GM23248 (cell line): ENCODE results near the gene CSF2. TPM values are rescaled to one million over a fixed set of nuclear protein-coding genes. Genes with fewer than 3 reads are reported as not detected.
A peak's percentile ranks its signal among the peaks of the same experiment; 100 is the strongest.

Source experiments
- DNase-seq: peaks from one replicate; pipeline ENCODE4 v3.0.0-alpha.2; 2015
- H2AFZ ChIP-seq: fragments of 200-600 bp; sonication (generic); 2 replicates; pipeline ENCODE4 v1.6.1; 2016; ENCODE audit warnings: antibody characterized with exemption
- H3F3A ChIP-seq: fragments of 200-600 bp; sonication (generic); 2 replicates; pipeline ENCODE4 v1.6.1; 2016; ENCODE audit warnings: mild to moderate bottlenecking, antibody characterized with exemption, mixed run types; ENCODE audit not compliant: insufficient read depth
- H3K27ac ChIP-seq: fragments of 200-600 bp; sonication (generic); 2 replicates; pipeline ENCODE4 v1.5.1; 2016; ENCODE audit warnings: mild to moderate bottlenecking
- H3K27me3 ChIP-seq: fragments of 200-600 bp; sonication (generic); replicated peaks from 2 replicates; pipeline ENCODE4 v1.6.1; 2016; ENCODE audit warnings: mild to moderate bottlenecking; ENCODE audit not compliant: insufficient read depth
- H3K36me3 ChIP-seq: fragments of 200-600 bp; sonication (generic); 2 replicates; pipeline ENCODE4 v1.6.1; 2016; ENCODE audit warnings: low read depth, mild to moderate bottlenecking
- H3K4me1 ChIP-seq: fragments of 200-600 bp; sonication (generic); 2 replicates; pipeline ENCODE4 v1.6.1; 2016; ENCODE audit warnings: mild to moderate bottlenecking; ENCODE audit not compliant: insufficient read depth
- H3K4me2 ChIP-seq: fragments of 200-600 bp; sonication (generic); one replicate; pipeline ENCODE4 v1.6.1; 2016; ENCODE audit warnings: mild to moderate bottlenecking; ENCODE audit not compliant: unreplicated experiment
- H3K4me3 ChIP-seq: fragments of 200-600 bp; sonication (generic); 2 replicates; pipeline ENCODE4 v1.5.1; 2016; ENCODE audit warnings: mild to moderate bottlenecking
- H3K79me2 ChIP-seq: fragments of 200-600 bp; sonication (generic); 2 replicates; pipeline ENCODE4 v1.6.1; 2016; ENCODE audit warnings: mild to moderate bottlenecking; ENCODE audit not compliant: insufficient read depth
- H3K9ac ChIP-seq: fragments of 200-600 bp; sonication (generic); 2 replicates; pipeline ENCODE4 v1.6.1; 2016; ENCODE audit warnings: mild to moderate bottlenecking
- H3K9me2 ChIP-seq: fragments of 200-600 bp; sonication (generic); 2 replicates; pipeline ENCODE4 v1.6.1; 2016; ENCODE audit warnings: mixed run types, mild to moderate bottlenecking, moderate library complexity; ENCODE audit not compliant: insufficient read depth
- H3K9me3 ChIP-seq: fragments of 200-600 bp; sonication (generic); one replicate; pipeline ENCODE4 v1.6.1; 2017; ENCODE audit warnings: low read depth
- H4K20me1 ChIP-seq: fragments of 200-600 bp; sonication (generic); 2 replicates; pipeline ENCODE4 v1.6.0; 2016; ENCODE audit not compliant: insufficient read depth
- EZH2 ChIP-seq: fragments of 200-600 bp; sonication (generic); IDR thresholded peaks from 2 replicates; pipeline ENCODE4 v1.6.1; 2018; ENCODE audit warnings: antibody characterized with exemption, mild to moderate bottlenecking; ENCODE audit not compliant: insufficient read depth, poor library complexity, severe bottlenecking
- EZH2phosphoT487 ChIP-seq: fragments of 200-600 bp; sonication (generic); IDR thresholded peaks from 2 replicates; pipeline ENCODE4 v1.6.1; 2018; ENCODE audit warnings: antibody characterized with exemption, moderate library complexity, mild to moderate bottlenecking, low read depth; ENCODE audit not compliant: insufficient read depth
- WGBS, 2 experiments: methylation state at CpG; one replicate each; pipeline ENCODE4 v1.1.6; 2015 to 2017; ENCODE audit warnings: low lambda C conversion rate in 2 of 2, low coverage in 1 of 2; ENCODE audit errors: missing lambda C conversion rate in 2 of 2; 5-methylcytosine and 5-hydroxymethylcytosine counted together
- in situ Hi-C: fragments of 300-500 bp; cut with MboI; formaldehyde crosslinking; loops from 2 replicates; pipeline ENCODE4 v1.15.0; 2020
- polyA plus RNA-seq: library from polyadenylated mRNA; unstranded; fragments of >200 nt; fragmentation: Nextera tagmentation; extraction: Ambion mirVana; gene quantifications from 2 replicates; pipeline ENCODE4 v1.2.1, GENCODE V29; 2016
- total RNA-seq: library from RNA; depleted of rRNA; stranded (reverse); fragments of >200 nt; shearing (Covaris generic); gene quantifications from 2 replicates; pipeline ENCODE4 v1.2.3, GENCODE V29; 2014

Gene CSF2
- total and polyA plus RNA-seq, 2 experiments from 2014 or later: not detected

- Histone ChIP-seq H3K79me2 (no peaks in the 10 kb centered on the region), H3F3A (no peaks in the 10 kb centered on the region), H3K27ac (no peak overlapping the region), H3K27me3 (no peaks in the 10 kb centered on the region), H3K9me2 (no peaks in the 10 kb centered on the region), H3K4me2 (no peak overlapping the region), H3K4me3 (no peak overlapping the region), H2AFZ (no peak overlapping the region), H4K20me1 (no peaks in the 10 kb centered on the region), H3K9me3 (no peaks in the 10 kb centered on the region), H3K9ac (no peak overlapping the region), H3K4me1 (peaks cover 18% of the 10 kb centered on the region), H3K36me3 (no peaks in the 10 kb centered on the region)
- in situ Hi-C loops: no loop called here
- 90 to 93% methylated on average over 4 of the region's 4 CpGs for WGBS, 2 experiments
- no peak for DNase-seq
- TF ChIP-seq EZH2: no peak
- TF ChIP-seq EZH2phosphoT487: no peak
These were observed 9.6 kb downstream of the CSF2 start for GRCh38 chr5:132083071-132083678.

GRCh38 chr5:132085686-132086085 lies 12.1 kb downstream of the CSF2 start:
- Histone ChIP-seq H3F3A (peaks cover 15% of the 10 kb centered on the region), H3K9me2 (no peaks in the 10 kb centered on the region), H3K79me2 (no peaks in the 10 kb centered on the region), H3K9me3 (no peaks in the 10 kb centered on the region), H3K4me1 (peaks cover 29% of the 10 kb centered on the region), H2AFZ (no peak overlapping the region), H3K27me3 (no peaks in the 10 kb centered on the region), H3K4me2 (peak overlapping the region; percentile 52), H3K9ac (0 out of 2 replicates have a peak overlapping the region, but pooled peaks have one; percentile 29), H3K36me3 (no peaks in the 10 kb centered on the region), H3K4me3 (no peak overlapping the region), H4K20me1 (no peaks in the 10 kb centered on the region), H3K27ac (0 out of 2 replicates have a peak overlapping the region, but pooled peaks have one; percentile 2)
- no peak for TF ChIP-seq EZH2
- TF ChIP-seq EZH2phosphoT487: no peak
- in situ Hi-C loops: no loop called here
- DNase-seq: no peak
- 78 to 84% methylated on average over 4 of the region's 4 CpGs for WGBS, 2 experiments

GRCh38 chr5:132086277-132086794 lies 12.7 kb downstream of the CSF2 start:
- in situ Hi-C loops: no loop called here
- Histone ChIP-seq H3K36me3 (no peaks in the 10 kb centered on the region), H3F3A (peaks cover 18% of the 10 kb centered on the region), H3K9me2 (no peaks in the 10 kb centered on the region), H3K4me3 (no peak overlapping the region), H3K4me2 (peak overlapping the region; percentile 52), H3K4me1 (peaks cover 29% of the 10 kb centered on the region), H3K79me2 (no peaks in the 10 kb centered on the region), H3K27me3 (no peaks in the 10 kb centered on the region), H3K9me3 (no peaks in the 10 kb centered on the region), H3K27ac (peak overlapping the region; percentile 28; the same call in 1 of the 2 replicates), H4K20me1 (no peaks in the 10 kb centered on the region), H3K9ac (peak overlapping the region; percentile 29; the same call in 1 of the 2 replicates), H2AFZ (peak overlapping the region; percentile 36; the same call in 1 of the 2 replicates)
- DNase-seq: peak; percentile 97
- WGBS, 2 experiments: 0% methylated on average over 2 of the region's 2 CpGs
- TF ChIP-seq EZH2 (no peak), EZH2phosphoT487 (no peak)

- Histone ChIP-seq H3K9ac (no peak overlapping the region), H3K27ac (no peak overlapping the region), H3K4me3 (no peak overlapping the region), H3K9me2 (no peaks in the 10 kb centered on the region), H2AFZ (no peak overlapping the region), H3K4me1 (peaks cover 29% of the 10 kb centered on the region), H4K20me1 (no peaks in the 10 kb centered on the region), H3F3A (peaks cover 18% of the 10 kb centered on the region), H3K79me2 (no peaks in the 10 kb centered on the region), H3K4me2 (no peak overlapping the region), H3K9me3 (no peaks in the 10 kb centered on the region), H3K27me3 (no peaks in the 10 kb centered on the region), H3K36me3 (no peaks in the 10 kb centered on the region)
- DNase-seq: no peak
- WGBS, 2 experiments: 89 to 91% methylated on average over 6 of the region's 6 CpGs
- TF ChIP-seq EZH2phosphoT487: no peak
- TF ChIP-seq EZH2: no peak
- in situ Hi-C loops: no loop called here
These were observed 13.6 kb downstream of the CSF2 start for GRCh38 chr5:132087176-132087575.
